ENCODE measurements around the gene RHBDL1.

RHBDL1 gene

DNA sequence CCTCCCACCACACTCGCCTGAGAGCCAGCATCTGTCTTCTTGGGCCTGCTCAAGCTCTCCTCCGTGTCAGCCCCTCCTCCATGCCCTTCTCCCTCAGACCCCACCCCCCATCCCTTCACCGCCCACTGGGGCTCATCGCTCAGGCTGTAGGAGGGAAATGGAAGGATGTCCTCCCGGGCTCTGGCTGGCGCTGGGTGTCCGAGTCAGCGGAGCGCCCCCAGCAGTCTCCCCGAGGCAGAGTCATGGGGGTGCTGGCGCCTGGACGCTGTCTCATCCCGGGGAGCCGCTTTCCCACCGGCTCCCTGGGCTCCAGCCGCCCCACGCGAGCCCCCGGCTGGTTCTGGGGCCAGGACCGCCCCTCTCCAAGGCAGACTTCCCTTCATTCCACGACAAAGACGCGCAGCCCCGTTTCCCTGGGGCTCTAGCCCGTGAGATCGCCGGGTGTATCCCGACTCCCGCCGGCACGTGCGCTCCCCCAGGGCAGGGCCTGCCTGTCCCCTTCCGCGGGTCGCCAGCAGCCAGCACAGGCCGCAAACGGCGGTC, 45.0 kb downstream of the RHBDL1 start:
- peak overlapping the region; percentile 67 for H3K4me3 ChIP-seq (ENCODE audit: low read length)
- peak; percentile 39 for TF ChIP-seq CTCF (conservative IDR thresholded peaks at IDR 0.05; ENCODE audit: low read depth, low read length)
- no peak for DNase-seq (ENCODE audit: low read depth)

DNA sequence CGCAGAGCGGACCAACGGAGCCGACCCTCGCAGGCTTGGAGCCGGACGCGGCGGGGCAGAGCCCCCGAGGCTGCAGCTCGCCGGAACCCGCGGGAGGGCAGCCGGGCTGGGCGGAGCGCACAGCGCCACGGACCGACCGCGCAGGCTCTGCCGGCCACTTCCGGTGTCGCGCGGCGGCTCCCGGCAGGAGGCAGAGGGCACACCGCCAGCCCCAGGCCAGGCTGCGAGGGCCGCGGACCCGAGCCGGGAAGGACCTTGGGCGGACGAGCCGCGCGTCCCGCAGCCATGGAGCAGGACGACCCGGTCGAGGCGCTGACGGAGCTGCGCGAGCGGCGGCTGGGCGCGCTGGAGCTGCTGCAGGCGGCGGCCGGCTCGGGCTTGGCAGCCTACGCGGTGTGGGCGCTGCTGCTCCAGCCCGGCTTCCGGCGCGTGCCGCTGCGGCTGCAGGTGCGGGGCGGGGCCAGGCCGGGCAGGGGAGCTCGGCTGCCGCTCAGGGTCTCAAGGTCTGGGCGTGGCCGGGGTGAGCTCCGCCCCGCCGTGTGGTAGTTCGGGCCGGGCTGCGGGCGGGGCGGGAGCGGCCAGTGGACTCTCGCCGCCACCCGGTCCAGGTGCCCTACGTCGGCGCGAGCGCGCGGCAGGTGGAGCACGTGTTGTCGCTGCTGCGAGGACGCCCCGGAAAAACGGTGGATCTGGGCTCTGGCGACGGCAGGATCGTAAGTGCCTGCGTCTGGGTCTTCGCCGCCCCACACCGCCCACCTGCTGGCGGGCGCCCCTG, 45.7 kb downstream of the RHBDL1 start, which contains the start of gene ANTKMT:
Gene ANTKMT (plus strand): TSS at position 157 of the 775 bp plus-strand sequence. CDS start 129 bp downstream, at position 286.
- TF ChIP-seq CTCF (conservative IDR thresholded peaks at IDR 0.05; ENCODE audit: low read depth, low read length) = no peak
- no peak for DNase-seq (ENCODE audit: low read depth)
- H3K4me3 ChIP-seq (ENCODE audit: low read length) = peak within 1 kb of the TSS; percentile 67

GRCh38 chr16:721765-722540, 46.5 kb downstream of the RHBDL1 start:
- DNase-seq (ENCODE audit: low read depth) = no peak
- H3K4me3 ChIP-seq (ENCODE audit: low read length) = no peak overlapping the region
- TF ChIP-seq CTCF (conservative IDR thresholded peaks at IDR 0.05; ENCODE audit: low read depth, low read length) = no peak

- H3K4me3 ChIP-seq (ENCODE audit: low read length) = no peak overlapping the region
- TF ChIP-seq CTCF (conservative IDR thresholded peaks at IDR 0.05; ENCODE audit: low read depth, low read length) = no peak
- DNase-seq (ENCODE audit: low read depth) = no peak
Measured at GRCh38 chr16:722835-723633, 47.6 kb downstream of the RHBDL1 start.

DNA sequence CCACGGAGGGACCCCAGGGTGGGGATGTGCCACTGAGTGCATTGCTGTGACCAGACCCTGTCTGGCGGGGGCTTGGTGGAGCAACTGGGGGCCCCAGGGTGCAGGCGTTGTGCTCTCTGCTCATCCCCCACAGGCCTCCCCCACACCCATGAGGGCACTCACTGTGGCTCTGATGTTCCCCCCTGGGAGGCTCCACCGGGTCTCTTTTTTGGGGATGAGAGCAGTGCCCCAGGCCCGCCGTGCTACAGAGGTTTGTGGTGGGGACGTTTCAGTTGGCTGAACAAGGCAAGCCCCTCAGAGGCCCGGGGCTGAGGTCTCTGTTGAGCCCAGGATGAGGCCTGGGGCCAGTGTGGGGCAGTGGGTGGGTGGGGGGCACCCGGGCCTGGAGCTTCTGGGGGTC, 48.2 kb downstream of the RHBDL1 start:
- no peak overlapping the region for H3K4me3 ChIP-seq (ENCODE audit: low read length)
- TF ChIP-seq CTCF (conservative IDR thresholded peaks at IDR 0.05; ENCODE audit: low read depth, low read length) = no peak
- DNase-seq (ENCODE audit: low read depth) = no peak

DNA sequence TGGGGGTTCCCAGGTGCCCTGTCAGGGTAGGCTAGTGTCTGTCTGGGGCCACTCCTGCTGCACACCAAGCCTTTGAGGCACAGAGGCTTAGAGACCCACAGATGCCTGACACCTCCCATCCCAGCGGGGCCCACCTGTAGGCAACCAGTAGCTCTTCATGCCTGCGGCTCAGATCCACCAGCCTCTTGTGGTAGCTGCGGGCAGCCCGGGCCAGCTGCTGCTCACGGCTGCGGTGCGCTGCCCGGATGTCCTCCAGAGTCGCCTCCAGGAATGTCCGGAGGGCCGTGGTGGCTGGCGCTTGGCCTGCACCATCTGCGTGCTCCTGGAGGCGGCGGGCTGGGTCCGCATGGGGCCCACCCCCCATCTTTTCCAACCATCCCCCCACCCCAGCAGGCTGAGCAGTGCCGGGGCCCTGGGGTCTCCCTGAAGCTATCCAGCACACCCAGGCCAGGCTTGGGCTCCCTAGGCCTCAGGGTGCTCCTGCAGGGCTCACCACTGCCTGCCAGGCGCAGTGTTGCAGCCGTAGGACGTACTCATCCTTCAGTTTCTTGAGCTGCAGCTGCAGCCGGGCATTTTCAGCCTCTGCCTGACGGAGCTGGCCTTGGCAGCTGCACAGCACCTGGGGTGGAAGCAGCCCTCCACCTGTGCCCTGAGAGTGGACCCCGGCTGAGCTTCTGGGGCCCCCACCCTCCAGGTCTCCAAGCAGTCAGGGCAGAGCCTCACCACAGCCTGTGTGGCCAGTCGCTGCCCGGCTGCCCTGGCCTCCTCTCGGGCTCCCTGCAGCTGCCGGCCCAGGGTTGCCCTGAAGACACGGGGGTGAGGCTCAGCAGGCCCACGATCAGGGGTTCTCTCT, 48.9 kb downstream of the RHBDL1 start:
- DNase-seq (ENCODE audit: low read depth) = no peak
- H3K4me3 ChIP-seq (ENCODE audit: low read length) = no peak overlapping the region
- TF ChIP-seq CTCF (conservative IDR thresholded peaks at IDR 0.05; ENCODE audit: low read depth, low read length) = no peak
